DMS 273 treated with DMSO at 0.1 percent for 48 hours (cell line): Measurements from ENCODE around the gene GPR135.

ENCODE experiments used
- DNase-seq: peaks from one replicate; lab custom pipeline; 2025; lab: John Stamatoyannopoulos, UW

GPR135 gene

DNA sequence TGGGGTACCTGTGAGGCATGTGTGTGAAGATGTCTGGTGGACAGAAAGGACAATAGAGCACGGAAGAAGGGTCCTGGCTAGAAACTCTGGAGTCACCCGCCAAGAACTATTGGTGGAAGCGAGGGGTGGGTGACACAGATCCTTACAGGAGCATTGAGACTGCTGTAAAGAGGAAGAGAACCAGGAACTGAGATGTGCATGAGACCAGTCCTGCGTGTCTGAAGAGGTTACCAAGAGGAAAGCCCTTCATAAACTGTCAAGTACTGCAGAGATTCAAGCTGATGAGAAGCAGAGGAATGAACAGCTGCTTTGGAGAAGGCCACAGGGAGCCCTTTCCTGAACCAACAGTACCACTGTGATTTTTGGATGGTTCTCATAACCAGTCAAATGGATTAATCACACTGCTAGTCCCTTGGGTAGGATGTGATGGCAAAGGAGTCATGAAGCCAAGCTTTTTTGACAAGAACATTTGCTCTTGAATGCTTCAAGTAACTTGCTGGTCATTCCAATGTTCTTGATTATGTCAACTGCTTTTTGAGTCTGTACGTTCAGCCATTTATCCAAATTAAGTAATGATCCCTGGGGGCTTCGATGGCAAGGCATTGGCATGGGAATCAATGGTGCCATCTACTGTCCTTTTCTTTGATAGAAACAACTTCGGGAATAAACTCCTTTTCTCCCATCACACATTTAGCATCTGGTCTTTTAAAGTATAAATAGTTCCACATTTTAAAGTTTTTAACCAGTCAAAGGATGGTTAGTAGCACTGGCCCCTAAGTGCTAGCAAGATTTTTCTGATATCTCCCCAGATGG is 42.9 kb downstream of the GPR135 start:
- no peak for DNase-seq

GRCh38 chr14:59419303-59419702 is 45.9 kb downstream of the GPR135 start:
- DNase-seq: no peak

DNA sequence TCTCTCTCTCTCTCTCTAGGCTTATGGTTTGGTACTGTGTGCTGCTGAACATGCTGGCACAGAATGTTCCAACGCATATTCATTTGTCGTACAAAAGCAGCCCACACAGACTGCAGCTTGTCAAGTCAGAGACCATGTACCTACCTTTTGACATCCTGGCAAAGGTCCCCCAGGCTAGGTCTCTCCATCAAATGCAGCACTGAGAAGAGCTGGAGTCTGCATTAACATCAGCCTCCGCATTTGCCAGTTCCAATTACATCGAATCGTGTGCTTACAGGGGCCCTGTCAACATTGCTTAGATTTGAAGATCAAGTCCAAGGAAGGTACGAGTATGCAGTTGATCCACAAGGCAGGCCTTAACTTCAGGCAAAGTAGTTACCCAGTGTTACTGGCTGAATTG is 47.9 kb downstream of the GPR135 start:
- no peak for DNase-seq

DNA sequence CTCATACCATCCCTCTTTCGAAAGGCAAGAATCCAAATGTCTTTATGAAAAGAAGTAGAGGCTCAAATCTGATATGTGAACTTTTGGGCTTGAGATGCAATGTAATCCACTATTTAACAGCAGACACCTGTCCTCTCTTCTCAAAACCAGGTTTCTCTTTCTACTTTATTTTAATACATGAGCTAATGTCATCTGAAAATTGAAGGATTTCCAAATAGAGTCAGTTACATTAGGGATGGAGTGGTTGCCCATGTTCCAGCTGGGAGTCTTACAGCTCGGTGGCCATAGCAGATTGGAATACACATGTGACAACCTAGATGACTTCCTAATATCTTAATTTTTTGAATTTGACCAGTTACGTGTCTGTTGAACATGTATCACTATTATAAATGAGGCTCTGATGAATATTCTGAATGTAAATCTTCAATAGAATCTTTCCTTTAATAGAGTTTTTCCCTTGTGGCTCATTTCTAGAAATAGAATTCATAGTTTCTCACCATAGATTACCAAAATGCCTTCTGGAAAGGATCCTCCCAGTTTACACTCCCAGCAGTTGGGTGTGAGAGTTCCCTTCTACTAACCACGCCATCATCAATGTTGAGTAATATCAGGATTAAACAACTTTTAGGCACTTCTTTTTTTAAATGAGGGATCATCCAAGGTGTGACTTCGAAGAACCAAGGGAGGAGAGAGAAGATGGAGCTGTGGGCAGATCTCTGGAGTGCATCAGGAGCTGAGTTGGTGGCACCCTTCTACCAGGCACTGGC is 49.2 kb downstream of the GPR135 start:
- no peak for DNase-seq
